Measurements from ENCODE around the gene OLA1.

Gene OLA1

DNA sequence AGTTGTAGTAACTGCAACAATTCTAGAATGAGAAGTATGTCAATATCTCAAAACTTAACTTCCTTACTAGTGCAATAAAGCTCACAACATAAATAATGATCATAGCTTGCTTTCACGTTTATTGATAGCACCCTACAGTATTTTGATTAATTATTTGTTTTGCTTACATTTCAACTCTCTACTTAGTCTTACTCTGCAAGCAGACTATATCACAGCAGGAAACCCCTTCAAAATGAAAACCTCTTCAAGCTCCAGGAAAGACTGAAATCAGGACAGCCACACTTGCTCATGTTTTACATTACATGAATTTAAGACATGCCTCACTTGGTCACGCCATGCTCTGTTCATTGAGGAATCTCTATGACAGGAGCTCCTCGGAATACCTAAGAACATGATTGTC, 3.3 kb downstream of the OLA1 start:
- peaks cover 27% of the 10 kb centered on the region for H3K4me1 ChIP-seq (ENCODE audit: control insufficient read depth, low read length)
- H3K4me2 ChIP-seq (ENCODE audit: low read length) = peak overlapping the region; percentile 1; the same call in 1 of the 2 replicates
- H4K20me1 ChIP-seq (ENCODE audit: control insufficient read depth, insufficient read depth, low read depth, low read length) = peaks cover 9% of the 10 kb centered on the region; the same call in 1 of the 2 replicates
- no peak overlapping the region for H3K27ac ChIP-seq (ENCODE audit: low read depth, low read length)
- H3K9me2 ChIP-seq (replicated peaks; ENCODE audit: control insufficient read depth, low read length) = no peaks in the 10 kb centered on the region
- no peaks in the 10 kb centered on the region for H3K9me3 ChIP-seq (ENCODE audit: control insufficient read depth, insufficient read depth, low read length)
- peaks cover 82% of the 10 kb centered on the region for H3K79me2 ChIP-seq (ENCODE audit: control insufficient read depth, low read length)
- H3F3A ChIP-seq (ENCODE audit: control insufficient read depth, insufficient read depth) = no peaks in the 10 kb centered on the region
- no peaks in the 10 kb centered on the region for H3K27me3 ChIP-seq (ENCODE audit: control insufficient read depth, low read length)
- H3K36me3 ChIP-seq (ENCODE audit: control insufficient read depth, low read length) = peaks cover 59% of the 10 kb centered on the region
- H3K4me3 ChIP-seq (ENCODE audit: low read length) = 0 out of 2 replicates have a peak overlapping the region, but pooled peaks have one; percentile 7
- TF ChIP-seq, protein P1, sequence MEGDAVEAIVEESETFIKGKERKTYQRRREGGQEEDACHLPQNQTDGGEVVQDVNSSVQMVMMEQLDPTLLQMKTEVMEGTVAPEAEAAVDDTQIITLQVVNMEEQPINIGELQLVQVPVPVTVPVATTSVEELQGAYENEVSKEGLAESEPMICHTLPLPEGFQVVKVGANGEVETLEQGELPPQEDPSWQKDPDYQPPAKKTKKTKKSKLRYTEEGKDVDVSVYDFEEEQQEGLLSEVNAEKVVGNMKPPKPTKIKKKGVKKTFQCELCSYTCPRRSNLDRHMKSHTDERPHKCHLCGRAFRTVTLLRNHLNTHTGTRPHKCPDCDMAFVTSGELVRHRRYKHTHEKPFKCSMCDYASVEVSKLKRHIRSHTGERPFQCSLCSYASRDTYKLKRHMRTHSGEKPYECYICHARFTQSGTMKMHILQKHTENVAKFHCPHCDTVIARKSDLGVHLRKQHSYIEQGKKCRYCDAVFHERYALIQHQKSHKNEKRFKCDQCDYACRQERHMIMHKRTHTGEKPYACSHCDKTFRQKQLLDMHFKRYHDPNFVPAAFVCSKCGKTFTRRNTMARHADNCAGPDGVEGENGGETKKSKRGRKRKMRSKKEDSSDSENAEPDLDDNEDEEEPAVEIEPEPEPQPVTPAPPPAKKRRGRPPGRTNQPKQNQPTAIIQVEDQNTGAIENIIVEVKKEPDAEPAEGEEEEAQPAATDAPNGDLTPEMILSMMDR (IDR thresholded peaks at IDR 0.05; ENCODE audit: low read depth, low read length, poor library complexity, severe bottlenecking) = no peak
- no peak for TF ChIP-seq EZH2phosphoT487 (IDR thresholded peaks at IDR 0.05; ENCODE audit: borderline replicate concordance, low read length)

DNA sequence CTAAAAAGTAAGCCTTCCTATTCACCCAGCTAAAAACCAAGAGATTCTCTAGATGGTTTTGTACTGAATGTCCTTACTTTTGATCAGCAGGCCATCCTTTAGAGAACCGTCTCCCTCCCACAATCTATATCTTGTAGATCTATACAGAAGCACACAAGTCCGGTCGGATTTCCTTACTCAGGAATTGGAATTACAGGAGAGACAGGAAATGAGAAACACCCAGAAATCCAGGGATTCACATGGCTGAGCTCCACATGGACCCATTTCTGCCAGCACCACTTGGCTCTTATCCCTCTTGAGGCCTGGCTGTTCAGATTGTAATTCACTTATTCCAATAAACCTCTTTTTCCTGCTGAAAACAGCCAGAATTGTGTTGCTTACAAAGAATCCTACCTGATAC, 4.5 kb downstream of the OLA1 start:
- Histone ChIP-seq H3K9me3 (ENCODE audit: control insufficient read depth, insufficient read depth, low read length) (no peaks in the 10 kb centered on the region), H3K36me3 (ENCODE audit: control insufficient read depth, low read length) (peaks cover 59% of the 10 kb centered on the region), H3K4me1 (ENCODE audit: control insufficient read depth, low read length) (peaks cover 19% of the 10 kb centered on the region), H3K4me2 (ENCODE audit: low read length) (no peak overlapping the region), H3K9me2 (replicated peaks; ENCODE audit: control insufficient read depth, low read length) (no peaks in the 10 kb centered on the region), H3K4me3 (ENCODE audit: low read length) (no peak overlapping the region), H3F3A (ENCODE audit: control insufficient read depth, insufficient read depth) (no peaks in the 10 kb centered on the region), H3K27ac (ENCODE audit: low read depth, low read length) (no peak overlapping the region), H4K20me1 (ENCODE audit: control insufficient read depth, insufficient read depth, low read depth, low read length) (peaks cover 9% of the 10 kb centered on the region; the same call in 1 of the 2 replicates), H3K27me3 (ENCODE audit: control insufficient read depth, low read length) (no peaks in the 10 kb centered on the region), H3K79me2 (ENCODE audit: control insufficient read depth, low read length) (peaks cover 94% of the 10 kb centered on the region)
- TF ChIP-seq, protein P1 (IDR thresholded peaks at IDR 0.05; ENCODE audit: low read depth, low read length, poor library complexity, severe bottlenecking) = no peak
- no peak for TF ChIP-seq EZH2phosphoT487 (IDR thresholded peaks at IDR 0.05; ENCODE audit: borderline replicate concordance, low read length)

DNA sequence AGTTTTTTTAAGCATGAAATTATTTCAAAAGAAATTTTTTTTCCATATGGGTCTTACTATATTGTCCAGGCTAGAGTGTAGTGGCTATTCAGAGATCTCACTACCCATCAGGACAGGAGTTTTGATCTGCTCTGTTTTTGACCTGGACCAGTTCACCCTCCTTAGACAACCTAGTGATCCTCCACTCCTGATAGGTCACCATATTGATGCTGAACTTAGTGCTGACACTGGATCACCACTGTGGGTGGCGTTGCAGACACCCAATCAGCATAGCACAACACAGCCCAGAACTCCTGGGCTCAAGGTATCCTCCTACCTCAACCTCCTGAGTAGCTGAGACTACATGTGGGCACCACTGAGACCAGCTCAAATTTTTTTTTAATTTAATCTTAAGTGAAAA, 8.2 kb downstream of the OLA1 start:
- TF ChIP-seq, protein P1 (IDR thresholded peaks at IDR 0.05; ENCODE audit: low read depth, low read length, poor library complexity, severe bottlenecking) = no peak
- TF ChIP-seq EZH2phosphoT487 (IDR thresholded peaks at IDR 0.05; ENCODE audit: borderline replicate concordance, low read length) = no peak

More for the DNA sequence above, 8.2 kb downstream of the OLA1 start:
- no peak overlapping the region for H3K27ac ChIP-seq (ENCODE audit: low read depth, low read length)
- peaks cover 99% of the 10 kb centered on the region for H3K79me2 ChIP-seq (ENCODE audit: control insufficient read depth, low read length)
- H3K4me3 ChIP-seq (ENCODE audit: low read length) = no peak overlapping the region
- no peaks in the 10 kb centered on the region for H3K9me2 ChIP-seq (replicated peaks; ENCODE audit: control insufficient read depth, low read length)
- no peaks in the 10 kb centered on the region for H3K9me3 ChIP-seq (ENCODE audit: control insufficient read depth, insufficient read depth, low read length)
- H4K20me1 ChIP-seq (ENCODE audit: control insufficient read depth, insufficient read depth, low read depth, low read length) = peaks cover 7% of the 10 kb centered on the region; the same call in 1 of the 2 replicates
- no peak overlapping the region for H3K4me2 ChIP-seq (ENCODE audit: low read length)
- peaks cover 58% of the 10 kb centered on the region for H3K36me3 ChIP-seq (ENCODE audit: control insufficient read depth, low read length)
- H3F3A ChIP-seq (ENCODE audit: control insufficient read depth, insufficient read depth) = no peaks in the 10 kb centered on the region
- H3K4me1 ChIP-seq (ENCODE audit: control insufficient read depth, low read length) = no peaks in the 10 kb centered on the region
- H3K27me3 ChIP-seq (ENCODE audit: control insufficient read depth, low read length) = no peaks in the 10 kb centered on the region
